Astrocyte of the cerebellum (primary cell): ENCODE results near the gene FHIP2A.
"Not testable (repeated sequence)": the region's sequence is repeated elsewhere in the genome, so short reads cannot be mapped to it uniquely, and the experiment has no call there.

Source experiments
- DNase-seq: peaks from one replicate; pipeline ENCODE4 v3.0.0-alpha.2; 2011; ENCODE audit warnings: low read depth
- H3K4me3 ChIP-seq: 2 replicates; pipeline ENCODE4 v1.5.1; 2011; ENCODE audit warnings: mild to moderate bottlenecking, low read depth, low read length, moderate library complexity
- CTCF ChIP-seq: IDR thresholded peaks from 2 replicates; pipeline ENCODE4 v1.5.1; 2012; ENCODE audit warnings: low read length, low read depth, moderate library complexity, mild to moderate bottlenecking; ENCODE audit errors: missing control alignments
- in situ Hi-C: cut with HindIII; loops from 2 replicates; pipeline ENCODE4 v1.10.0; 2017; ENCODE audit warnings: low sequenced_read_pairs

FHIP2A gene

GRCh38 chr10:114780577-114781184 lies 40.9 kb upstream of the FHIP2A start:
- in situ Hi-C loops = loop anchor here (25.0 kb wide), 1 partner anchor 218 kb away; no protein-coding TSS in a partner anchor
- no peak overlapping the region for H3K4me3 ChIP-seq
- TF ChIP-seq CTCF = no peak
- DNase-seq = no peak

- H3K4me3 ChIP-seq = no peak overlapping the region
- TF ChIP-seq CTCF = no peak
- DNase-seq = no peak
- in situ Hi-C loops = loop anchor here (25.0 kb wide), 1 partner anchor 220 kb away; no protein-coding TSS in a partner anchor
Measured at GRCh38 chr10:114782666-114783065, 38.9 kb upstream of the FHIP2A start.

- no peak overlapping the region for H3K4me3 ChIP-seq
- no peak for TF ChIP-seq CTCF
- in situ Hi-C loops = loop anchor here (25.0 kb wide), 1 partner anchor 221 kb away; no protein-coding TSS in a partner anchor
- no peak for DNase-seq
Measured at GRCh38 chr10:114783686-114784085, 37.9 kb upstream of the FHIP2A start.

- not testable (repeated sequence) for H3K4me3 ChIP-seq
- TF ChIP-seq CTCF = peak; percentile 58
- DNase-seq = peak; percentile 39
- in situ Hi-C loops = loop anchor here (25.0 kb wide), 1 partner anchor 224 kb away; no protein-coding TSS in a partner anchor
Measured at GRCh38 chr10:114786492-114786891, 35.1 kb upstream of the FHIP2A start.

GRCh38 chr10:114787131-114787530 lies 34.4 kb upstream of the FHIP2A start:
- in situ Hi-C loops = loop anchor here (25.0 kb wide), 1 partner anchor 225 kb away; no protein-coding TSS in a partner anchor
- H3K4me3 ChIP-seq, DNase-seq: not testable (repeated sequence)

- DNase-seq = no peak
- no peak for TF ChIP-seq CTCF
- H3K4me3 ChIP-seq = no peak overlapping the region
- in situ Hi-C loops = loop anchor here (25.0 kb wide), 1 partner anchor 229 kb away; no protein-coding TSS in a partner anchor
Measured at GRCh38 chr10:114791768-114792167, 29.8 kb upstream of the FHIP2A start.

GRCh38 chr10:114795039-114795438 lies 26.5 kb upstream of the FHIP2A start:
- in situ Hi-C loops = loop anchor here (25.0 kb wide), 1 partner anchor 233 kb away; no protein-coding TSS in a partner anchor
- no peak for TF ChIP-seq CTCF
- H3K4me3 ChIP-seq = no peak overlapping the region

More at GRCh38 chr10:114795039-114795438, 26.5 kb upstream of the FHIP2A start:
- DNase-seq = no peak
